HG03469 (cell line): ENCODE data around the gene ATP1A4.

Experiments used
- ATAC-seq: cut with Tn5 transposase; IDR thresholded peaks from one replicate; pipeline ENCODE4 v1.9.1; 2021; ENCODE audit warnings: mild to moderate bottlenecking, moderate library complexity, moderate number of reproducible peaks; ENCODE audit not compliant: unreplicated experiment

ATP1A4 gene

DNA sequence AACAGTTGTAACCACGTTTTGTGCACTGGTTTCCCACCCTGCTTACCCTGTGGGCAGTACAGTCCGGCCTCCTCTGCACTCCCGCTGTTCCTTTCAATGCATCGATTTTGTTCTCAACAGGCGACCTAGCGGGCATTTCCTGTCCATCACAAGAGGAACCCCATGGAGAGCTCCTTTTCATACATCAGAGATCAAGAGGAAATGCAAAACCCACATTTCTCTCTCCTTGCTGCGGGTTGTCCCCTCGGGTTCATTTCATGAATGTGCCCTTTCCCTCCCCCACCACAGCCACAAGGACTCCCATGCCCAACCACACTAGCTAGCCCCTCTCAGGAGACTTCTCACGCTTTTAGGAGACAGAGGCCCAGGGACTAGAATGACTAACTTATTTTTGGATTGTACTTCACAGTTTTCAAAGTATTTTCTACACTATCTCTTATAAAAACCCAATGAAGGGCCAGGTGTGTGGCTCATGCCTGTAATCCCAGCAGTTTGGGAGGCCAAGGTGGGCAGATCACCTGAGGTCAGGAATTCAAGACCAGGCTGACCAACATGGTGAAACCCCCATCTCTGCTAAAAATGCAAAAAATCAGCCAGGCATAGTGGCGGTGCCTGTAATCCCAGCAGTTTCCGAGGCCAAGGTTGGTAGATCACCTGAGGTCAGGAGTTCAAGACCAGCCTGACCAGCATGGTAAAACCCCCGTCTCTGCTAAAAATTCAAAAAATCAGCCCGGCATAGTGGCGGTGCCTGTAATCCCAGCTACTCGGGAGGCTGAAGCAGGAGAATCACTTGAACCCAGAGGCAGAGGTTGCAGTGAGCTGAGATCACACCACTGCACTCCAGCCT is 18.4 kb downstream of the ATP1A4 start:
- peak; percentile 56 for ATAC-seq

DNA sequence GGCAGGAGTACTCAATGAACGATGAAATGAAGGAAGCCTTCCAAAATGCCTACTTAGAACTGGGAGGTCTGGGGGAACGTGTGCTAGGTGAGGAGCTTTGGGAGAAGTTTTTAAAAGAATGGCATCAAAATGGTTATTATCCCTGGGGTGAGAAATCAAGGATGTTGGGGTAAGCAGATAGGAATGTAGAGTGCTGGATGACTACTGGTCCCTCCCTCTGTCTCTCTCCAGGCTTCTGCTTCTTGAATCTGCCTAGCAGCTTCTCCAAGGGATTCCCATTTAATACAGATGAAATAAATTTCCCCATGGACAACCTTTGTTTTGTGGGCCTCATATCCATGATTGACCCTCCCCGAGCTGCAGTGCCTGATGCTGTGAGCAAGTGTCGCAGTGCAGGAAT is 20.0 kb downstream of the ATP1A4 start:
- ATAC-seq, result no peak

DNA sequence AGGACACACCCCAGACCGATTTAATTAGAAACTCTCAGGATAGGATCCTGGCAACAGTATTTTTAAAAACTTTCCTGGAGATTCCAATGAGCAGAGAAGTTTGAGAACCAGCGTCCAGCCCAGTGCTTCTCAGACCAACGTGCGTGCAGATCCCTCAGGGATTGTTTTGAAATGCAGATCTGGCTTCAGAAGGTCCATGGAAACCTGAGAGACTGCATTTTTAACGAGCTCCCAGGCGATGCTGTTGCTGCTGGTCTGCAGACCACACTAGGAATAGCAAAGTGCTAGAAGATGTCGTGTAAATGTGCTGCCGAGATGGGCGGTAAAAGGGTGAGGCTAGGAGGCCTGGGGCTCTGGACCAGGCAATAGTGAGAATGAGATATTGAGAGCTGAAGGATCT is 20.6 kb downstream of the ATP1A4 start:
- no peak for ATAC-seq

DNA sequence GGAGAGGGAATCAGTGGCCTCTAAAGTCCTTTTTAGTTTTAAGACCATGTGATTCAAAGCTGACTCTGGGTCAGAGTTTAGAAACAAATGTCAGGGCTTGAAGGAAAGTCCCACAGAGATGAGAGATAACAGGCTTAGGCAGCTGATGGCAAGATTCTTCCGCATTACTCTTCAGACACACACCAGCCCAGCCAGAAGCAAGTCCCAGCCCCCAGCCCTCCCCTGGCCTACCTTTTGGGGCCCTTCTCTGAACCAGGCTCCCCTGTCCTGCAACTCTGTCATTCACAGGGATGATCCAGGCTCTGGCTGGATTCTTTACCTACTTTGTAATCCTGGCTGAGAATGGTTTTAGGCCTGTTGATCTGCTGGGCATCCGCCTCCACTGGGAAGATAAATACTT is 25.8 kb downstream of the ATP1A4 start:
- ATAC-seq, result no peak

DNA sequence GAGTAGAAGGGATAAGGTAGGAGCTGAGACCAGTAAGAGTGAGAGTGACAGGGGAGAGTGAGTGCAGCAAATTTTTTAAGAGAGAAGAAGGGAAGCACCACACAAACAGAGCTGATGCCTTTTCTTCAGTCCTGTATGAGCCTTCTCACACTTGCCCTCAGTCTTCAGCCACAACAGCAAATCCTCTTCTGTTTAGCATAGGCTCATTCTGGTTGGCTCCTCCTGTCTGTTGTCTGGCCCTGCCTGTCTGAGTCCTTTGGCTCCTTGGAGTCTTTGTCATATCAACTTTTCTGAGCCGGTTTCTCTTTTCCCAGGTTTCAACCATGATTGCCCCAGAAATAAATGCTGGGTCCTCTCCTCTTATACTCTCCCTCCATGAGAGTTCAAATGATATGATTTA is 26.3 kb downstream of the ATP1A4 start:
- ATAC-seq, result no peak

DNA sequence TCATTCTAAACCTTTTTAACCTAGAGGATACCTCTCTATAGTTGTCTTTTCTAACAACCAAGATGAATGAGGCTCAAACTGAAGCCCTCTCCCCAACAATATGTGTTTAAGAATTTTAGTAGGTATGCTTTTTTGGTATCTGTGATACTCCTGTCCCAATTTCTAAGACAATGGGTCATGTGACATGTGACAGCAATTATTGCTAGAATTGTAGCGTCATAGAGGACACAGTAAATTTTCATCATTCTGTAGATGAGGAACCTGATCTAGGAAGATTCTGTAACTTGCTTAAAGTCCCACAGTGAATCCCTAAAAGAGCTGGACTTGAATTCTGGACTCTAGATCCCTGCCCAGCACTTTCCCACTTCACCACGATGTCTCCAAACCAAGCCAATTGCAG is 27.3 kb downstream of the ATP1A4 start:
- ATAC-seq, result no peak

DNA sequence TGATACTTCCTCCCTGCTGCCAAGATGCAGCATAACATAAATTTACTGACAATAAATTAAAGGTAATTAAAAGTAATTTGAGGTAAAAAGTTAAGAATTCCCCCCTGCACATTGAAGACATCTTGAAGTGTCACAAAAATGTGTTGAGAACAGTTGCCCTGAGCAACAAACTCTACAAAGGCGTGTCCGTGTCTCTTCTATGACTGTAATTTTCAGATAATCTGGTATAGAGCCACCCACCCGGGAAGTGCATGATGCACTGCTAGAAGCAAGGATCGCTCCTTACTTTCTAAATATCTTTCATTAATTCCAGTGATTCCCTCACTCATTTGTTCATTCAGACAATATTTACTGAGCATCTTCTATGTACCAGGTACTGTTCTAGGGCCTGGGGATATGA is 27.9 kb downstream of the ATP1A4 start:
- ATAC-seq, result no peak

DNA sequence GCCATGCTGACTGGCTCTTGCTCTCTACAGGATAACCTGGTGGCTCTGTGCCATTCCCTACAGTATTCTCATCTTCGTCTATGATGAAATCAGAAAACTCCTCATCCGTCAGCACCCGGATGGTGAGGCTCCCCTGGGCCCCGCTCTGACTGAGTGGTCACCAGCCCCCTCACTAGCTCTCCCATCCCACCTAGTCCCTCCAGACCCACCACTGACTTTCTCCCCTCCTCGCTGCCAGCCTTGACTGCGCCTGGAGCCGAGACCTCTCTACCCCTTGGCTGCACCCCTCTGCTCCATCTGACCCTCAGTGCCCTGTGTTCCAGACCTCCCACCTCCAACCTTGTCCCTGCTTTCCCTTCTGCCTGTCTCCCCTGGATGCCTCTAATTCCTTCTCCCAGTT is 34.8 kb downstream of the ATP1A4 start:
- no peak for ATAC-seq

DNA sequence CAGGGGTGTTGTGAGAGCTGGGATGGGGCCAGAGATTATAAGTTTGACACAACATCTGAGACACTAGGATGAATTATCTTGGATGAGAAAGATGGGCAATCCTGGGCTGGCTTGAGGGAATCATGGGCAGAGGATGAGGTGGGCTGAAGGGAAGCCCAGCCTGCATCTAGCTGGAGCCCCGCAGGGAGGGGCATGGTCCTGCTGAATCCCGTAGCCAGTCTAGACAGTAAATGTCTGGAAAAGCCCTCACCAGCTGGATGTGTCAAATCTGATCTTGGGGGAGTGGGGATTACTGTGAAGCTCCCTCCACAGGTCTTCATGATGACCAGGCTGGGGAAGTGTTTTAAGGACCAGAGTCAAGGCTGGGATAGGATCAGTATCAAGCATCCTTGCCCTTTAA is 35.3 kb downstream of the ATP1A4 start:
- ATAC-seq, result no peak

DNA sequence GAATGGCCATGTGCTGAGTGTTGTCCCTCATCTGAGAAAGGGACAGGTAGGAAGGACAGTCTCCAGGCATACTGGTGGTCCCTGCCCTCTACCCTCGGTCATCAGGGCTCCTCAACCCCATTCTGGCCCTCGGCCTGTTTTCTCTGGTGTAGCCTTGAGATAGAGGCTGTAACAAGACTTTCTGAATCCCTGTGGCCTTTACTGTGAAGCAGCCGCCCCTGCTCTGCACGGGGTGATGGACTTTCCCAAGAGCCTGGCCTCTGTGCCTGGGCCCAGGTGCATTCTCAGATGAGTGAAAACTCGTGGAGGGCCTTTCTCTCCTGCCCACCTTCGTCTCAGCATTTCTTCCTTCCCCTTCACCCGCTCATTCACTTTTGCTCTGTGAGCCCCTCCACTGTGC is 36.0 kb downstream of the ATP1A4 start:
- ATAC-seq, result no peak

DNA sequence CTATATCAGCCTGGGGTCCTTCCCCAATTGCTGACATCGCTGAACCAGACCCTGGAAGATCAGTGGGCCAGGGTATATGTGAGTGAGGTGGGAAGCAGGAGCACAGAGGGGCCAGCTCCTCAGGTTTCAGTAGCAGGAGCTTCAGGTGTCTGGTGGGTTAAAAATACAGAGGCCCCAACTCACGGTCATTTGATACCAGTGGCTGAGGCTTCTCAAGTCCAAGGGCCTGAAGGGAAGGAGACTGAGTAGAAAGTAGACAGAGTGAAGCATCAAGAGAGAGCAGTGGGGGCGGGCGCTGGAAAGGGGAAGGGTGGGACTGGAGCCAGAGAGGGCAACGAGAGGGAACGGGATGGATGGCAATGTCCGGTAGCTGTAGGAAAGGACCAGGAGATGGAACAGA is 36.9 kb downstream of the ATP1A4 start:
- no peak for ATAC-seq

DNA sequence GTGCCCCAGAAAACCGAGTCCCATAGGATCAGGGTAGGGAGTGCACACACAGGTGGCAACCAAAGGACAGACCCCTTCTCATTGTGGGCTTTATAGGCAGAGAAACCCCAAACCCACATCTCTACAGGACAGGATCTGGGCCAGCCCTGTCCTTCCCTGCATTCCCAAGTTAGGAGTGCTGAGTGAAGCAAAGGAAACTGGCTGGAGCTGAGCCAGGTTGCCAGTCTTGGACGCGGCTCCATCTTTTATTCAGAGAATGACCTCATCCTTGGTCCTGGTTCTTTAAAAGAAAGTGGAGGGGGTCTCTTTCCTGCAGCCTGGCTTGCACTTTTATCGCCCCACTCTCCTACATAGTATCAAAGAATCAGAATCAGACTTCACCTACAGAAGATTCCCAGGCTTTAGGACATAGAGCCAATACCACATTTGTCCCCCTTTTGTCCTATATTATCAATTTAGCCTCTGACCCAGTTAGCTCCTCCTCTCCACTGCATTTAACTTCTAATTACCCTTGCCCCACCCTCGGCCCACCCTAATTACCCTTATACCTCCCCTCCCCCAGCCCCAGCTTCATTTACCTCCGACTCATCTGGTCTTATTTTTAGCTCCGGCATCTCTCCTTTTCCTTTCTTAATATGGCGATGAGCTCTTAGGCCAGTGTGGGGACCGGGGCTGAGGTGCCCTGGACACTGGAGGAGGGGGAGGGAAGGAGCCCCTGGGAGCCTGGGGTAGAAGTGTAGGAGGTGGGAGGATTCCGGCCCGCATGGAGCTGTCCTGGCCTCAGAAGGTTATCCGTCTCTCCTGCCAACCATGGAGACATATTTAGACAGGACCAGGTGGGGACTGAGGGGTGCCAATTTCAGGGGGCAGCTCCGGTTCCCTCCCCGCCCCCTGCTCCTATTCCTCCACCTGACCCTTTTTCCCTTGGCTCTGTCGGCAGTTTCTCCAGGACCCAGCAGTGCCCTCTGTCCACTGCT is 38.5 kb downstream of the ATP1A4 start, which contains the start of gene CASQ1:
CASQ1 (plus strand) TSS at position 927 of the 977 bp plus-strand sequence. CDS start 177 bp downstream, outside the sequence.
- no peak for ATAC-seq

DNA sequence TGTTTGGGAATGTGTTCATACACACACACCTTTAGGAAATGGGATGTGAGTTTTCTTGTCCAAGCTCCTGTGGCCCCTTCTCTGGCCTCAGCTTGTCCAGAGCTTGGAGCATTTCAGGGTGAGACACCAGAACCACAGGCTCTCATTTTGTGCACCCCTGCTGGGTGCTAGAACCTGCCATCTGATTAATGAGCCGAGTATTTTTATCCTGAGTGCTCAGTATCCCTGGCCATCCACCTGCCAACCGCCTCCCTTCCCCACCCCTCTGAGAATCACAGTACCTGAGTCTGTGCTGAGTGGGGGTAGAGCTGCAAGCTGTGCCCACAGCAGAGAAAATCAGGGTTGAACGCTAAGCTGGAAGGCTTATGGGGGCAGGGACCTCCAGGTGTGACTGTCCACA is 40.4 kb downstream of the ATP1A4 start:
- ATAC-seq, result no peak

DNA sequence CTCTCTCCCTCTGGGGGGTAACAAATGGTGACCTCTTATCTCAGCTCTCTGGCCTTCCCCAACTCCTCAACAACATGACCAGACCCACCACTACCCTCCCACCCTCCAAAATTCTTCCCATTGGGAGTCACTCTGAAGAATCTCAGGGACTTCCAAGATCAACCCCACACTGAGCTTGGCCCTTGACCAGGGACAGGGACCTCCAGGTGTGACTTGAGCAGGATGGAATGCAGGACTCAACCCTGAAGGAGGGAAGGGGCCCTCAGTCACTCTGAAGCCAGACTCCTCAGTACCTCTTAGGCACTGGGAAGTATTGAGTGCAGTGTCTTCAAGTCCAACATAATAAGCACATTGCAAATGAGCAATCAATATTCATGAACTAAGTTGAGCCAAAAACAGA is 40.8 kb downstream of the ATP1A4 start:
- no peak for ATAC-seq

DNA sequence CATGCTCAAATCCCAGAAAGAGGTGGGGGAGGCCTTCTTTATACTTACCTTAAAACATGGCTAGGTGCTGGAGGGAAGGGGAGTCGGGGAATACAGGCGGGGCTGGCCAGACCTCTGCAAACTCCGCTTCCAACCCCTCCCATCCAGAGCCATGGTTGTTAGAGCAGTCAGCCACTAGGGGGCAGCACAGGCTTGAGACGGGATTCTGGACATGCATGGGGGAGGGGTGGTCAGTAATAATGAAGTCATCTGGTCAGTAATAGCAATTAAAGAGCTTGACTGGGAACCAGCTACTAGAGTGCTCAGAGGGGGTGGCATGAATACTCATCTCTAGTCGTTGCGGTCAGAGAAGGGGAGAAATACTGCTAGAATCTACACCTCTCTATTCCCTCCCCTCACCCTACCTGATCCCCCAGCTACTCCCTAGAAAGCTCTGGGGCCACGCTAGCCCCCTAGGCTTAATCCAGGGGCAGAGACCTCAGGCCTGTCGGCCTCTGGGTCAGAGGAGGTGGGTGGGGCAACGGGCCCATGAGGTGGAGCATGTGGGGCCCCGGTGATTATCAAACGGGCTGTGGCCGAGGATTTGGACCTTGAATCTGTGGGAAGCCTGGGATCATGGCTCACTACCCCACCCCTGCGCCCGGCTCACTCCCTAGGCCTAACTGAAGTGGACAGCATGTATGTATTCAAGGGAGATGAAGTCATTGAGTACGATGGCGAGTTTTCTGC is 41.9 kb downstream of the ATP1A4 start:
- ATAC-seq, result no peak

DNA sequence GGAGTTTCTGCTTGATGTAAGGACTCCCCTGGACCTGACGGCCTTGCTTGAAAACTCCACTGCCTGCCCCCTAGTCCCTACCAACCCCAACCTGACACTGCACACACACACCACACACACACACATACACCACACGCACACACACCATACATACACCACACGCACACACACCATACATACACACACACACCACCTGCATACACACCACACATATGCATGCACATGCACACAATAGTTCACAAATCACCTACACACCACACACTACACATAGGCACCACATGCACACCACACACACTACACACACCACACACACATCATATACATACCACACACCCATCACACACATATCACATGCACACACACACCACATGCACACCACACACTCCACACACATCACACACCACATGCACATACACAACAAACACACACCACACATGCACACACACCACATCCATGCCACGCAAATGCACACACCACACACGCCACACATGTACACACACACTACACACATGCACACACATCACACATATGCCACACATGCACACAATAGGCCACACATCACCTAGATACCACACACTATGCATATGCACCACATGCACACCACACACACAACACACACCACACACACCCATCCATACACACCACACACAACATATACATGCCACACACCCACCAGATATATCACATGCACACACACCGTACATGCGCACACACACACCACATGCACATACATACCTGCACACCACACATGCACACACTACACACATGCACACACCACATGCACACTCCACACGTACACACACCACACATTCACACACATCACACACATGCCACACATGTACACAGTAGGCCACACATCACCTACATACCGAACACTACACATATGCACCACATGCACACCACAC is 42.7 kb downstream of the ATP1A4 start:
- ATAC-seq, result no peak

DNA sequence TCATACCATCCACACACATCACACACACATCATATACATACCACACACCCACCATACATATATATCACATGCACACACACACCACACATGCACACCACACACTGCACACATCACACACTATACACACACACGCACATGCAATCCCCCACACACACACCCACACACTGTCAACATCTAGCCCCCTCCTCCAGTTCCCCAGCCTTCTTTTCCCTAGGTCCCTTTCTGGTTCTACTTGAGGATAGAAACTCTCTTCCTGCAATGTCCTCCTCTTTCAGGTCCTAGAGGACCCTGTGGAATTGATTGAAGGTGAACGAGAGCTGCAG is 43.3 kb downstream of the ATP1A4 start:
- ATAC-seq, result no peak

DNA sequence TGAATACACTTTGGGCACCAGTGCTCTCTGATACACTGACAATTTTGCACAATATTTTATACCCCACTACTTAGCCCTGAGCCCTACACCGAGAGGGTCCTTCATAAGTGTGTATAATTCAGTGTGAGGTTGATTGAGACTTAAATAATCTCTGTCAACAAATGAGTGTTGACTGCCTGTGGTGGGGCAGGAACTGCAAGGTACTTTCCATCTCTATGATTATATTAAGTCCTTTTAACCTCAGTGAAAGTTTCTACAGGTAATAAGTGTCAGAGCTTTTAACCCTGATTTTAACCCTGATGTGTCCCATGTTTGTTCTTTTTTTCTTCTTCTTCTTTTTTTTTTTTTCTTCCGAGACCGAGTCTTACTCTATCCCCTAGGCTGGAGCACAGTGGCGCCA is 44.7 kb downstream of the ATP1A4 start:
- no peak for ATAC-seq

DNA sequence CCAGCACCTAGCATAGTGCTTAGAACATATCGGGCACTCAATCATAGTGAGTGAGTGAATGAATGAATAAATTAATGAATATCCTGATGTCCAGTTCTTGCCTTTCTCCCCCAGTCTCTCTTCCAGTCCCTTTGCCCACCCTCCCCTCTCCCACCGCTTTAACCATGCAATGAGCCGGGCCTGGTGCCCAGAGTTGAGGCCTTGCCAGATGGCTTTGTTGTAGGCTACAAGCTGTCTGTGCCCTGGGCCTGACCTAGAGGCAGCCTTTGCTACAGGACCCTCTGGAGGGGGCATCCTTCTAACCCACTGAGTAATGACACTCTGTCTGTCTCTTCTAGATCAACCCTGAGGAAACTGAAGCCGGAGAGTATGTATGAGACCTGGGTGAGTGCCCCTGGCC is 45.8 kb downstream of the ATP1A4 start:
- ATAC-seq, result no peak

DNA sequence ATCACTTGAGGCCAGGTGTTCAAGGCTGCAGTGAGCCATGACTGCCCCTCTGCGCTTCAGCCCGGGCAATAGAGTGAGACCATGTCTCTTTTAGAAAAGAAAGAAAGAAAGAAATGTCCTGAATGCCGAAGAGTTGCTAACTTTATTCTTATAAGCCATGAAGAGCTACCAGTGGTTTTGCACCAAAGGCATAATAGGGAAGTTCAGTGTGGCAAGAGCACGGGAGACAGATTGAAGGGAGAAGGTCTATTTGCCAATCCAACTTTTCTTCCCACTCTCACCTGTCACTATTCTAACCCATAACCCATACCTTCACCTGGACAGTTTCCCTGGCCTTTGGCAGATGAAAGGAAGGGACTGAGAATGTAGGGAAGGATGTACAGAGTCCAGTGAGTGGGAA is 49.4 kb downstream of the ATP1A4 start:
- no peak for ATAC-seq
